ENCODE measurements around the gene DPT.
"Not testable (repeated sequence)": the region's sequence is repeated elsewhere in the genome, so short reads cannot be mapped to it uniquely, and the experiment has no call there.

Gene DPT

DNA sequence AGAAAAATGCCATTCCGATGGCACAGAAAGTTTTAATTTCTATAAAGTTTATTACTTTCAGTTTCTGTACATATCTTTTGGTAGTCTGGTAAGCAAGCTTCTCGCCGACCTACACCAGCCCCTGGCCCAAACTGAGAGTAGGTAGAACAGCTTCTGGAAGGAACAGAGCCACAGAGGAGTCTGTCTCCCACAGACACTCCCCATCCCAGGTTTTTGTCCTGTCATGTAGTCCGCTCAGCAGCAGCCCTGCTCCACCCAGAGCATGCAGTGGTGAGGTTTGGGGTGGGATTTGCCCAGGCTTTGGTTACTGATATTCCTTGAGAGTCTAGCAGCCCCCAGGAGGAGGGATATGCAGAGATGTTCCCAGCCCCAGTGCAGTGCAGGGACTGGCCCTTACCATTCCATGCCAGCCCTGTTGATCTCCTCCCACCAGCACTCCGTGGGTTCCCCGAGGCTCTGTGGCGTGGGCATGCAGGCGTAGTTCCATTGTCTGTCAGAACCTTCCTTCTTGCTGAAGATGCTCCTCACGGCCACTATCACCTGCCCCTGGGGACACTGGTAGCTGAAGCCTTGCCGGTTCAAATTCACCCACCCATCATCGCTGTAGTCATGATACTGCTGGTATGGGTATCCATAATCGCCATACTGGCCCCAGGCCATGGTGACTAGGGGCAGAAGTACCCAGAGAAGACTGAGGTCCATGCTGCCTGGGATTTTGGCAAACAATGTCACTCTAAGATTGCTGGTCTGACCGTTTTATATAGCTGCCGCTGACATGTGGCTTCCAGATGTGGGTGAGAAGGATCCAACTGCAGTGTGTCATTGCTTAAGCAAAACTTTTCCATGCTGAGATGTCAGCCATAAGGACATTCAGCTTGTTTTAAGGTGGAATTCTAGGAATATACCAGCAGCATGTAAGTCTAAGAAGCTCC is at the start of gene DPT:
DPT (minus strand) TSS at position 734 of the 932 bp plus-strand sequence; CDS start at position 702, 32 bp downstream.
- no peak for DNase-seq

GRCh38 chr1:168775366-168775765 is 46.4 kb upstream of the DPT start:
- DNase-seq: no peak

- DNase-seq: no peak
These were observed 45.2 kb upstream of the DPT start for GRCh38 chr1:168774241-168774640.

DNA sequence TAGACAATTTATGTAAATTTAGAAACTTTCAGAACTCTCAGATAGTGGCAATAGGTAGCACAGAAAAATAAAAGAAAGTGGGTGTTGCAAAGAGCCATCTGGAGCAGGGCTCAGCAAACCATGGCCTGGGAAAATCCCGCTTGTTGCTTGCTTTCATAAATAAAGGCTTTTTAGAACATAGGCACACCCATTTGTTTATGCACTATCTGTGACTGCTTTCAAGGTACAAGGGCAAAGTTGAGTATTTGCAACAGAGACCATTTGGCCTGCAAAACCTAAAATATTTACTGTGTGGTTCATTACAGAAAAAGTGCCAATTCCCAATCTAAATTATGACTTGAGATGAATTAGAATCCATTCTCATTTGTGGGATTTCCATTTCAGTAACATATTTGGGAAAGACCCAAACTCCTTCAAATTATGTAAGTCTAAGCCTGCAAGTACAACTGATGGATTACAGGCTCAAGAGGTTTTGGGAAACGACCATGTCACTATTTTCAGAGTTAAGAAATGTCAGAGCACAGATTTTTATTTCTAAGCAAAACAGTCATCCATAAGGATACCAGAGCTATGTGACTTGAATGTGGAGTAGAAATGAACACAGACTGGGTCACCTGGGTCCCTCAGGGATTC is 43.5 kb upstream of the DPT start:
- no peak for DNase-seq

- DNase-seq: no peak
These were observed 42.2 kb upstream of the DPT start for GRCh38 chr1:168771104-168771630.

DNA sequence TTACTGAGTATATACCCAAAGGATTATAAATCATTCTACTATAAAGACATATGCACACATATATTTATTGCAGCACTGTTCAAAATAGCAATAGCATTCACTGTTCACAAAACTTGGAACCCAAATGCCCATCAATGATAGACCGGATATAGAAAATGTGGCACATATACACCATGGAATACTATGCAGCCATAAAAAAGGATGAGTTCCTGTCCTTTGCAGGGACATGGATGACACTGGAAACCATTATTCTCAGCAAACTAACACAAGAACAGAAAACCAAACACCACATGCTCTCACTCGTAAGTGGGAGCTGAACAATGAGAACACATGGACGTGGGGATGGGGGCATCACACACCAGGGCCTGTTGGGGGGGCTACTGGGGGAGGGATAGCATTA is 40.9 kb upstream of the DPT start:
- DNase-seq: not testable (repeated sequence)

- no peak for DNase-seq
These were observed 39.0 kb upstream of the DPT start for GRCh38 chr1:168767894-168768584.

DNA sequence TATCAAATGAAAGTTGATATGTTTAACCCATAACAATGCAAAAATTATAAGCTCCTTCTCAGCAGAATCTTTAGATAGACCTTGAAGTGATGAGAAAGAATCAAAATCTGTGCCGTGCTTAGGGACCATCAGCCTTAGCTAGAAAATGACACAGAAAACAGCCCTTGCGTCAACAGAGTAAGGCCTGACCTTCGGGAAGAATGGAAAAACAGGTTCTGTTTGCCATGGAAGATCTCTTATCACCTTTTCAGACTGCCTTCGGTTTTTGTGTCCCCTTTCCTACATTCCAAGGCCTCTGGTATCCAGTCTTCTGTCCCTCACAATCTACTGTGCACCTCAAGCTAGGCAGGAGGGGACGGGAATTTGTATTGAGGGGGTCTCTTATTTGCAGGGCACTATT is 37.6 kb upstream of the DPT start:
- no peak for DNase-seq

- no peak for DNase-seq
These were observed 34.0 kb upstream of the DPT start for GRCh38 chr1:168763031-168763430.

GRCh38 chr1:168762473-168762872 is 33.5 kb upstream of the DPT start:
- no peak for DNase-seq

DNA sequence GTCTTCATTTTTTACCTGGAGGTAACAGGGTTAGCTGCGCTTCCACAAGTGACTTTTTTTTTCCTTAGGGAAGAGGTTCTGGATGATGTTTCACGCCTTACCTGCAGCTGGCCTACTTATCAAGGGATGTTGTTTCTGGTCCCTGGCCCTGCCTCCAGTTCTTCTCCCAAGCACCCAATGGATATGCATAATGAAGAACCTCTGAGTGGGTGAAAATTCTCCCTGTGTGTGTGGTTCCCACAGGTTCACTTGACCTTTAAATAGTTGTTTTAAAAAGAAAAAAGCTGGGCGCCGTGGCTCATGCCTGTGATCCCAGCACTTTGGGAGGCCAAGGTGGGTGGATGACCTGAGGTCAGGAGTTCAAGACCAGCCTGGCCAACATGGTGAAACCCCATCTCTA is 31.8 kb upstream of the DPT start:
- DNase-seq: no peak

- DNase-seq: no peak
These were observed 31.2 kb upstream of the DPT start for GRCh38 chr1:168760241-168760640.

GRCh38 chr1:168759077-168759476 is 30.1 kb upstream of the DPT start:
- DNase-seq: no peak

DNA sequence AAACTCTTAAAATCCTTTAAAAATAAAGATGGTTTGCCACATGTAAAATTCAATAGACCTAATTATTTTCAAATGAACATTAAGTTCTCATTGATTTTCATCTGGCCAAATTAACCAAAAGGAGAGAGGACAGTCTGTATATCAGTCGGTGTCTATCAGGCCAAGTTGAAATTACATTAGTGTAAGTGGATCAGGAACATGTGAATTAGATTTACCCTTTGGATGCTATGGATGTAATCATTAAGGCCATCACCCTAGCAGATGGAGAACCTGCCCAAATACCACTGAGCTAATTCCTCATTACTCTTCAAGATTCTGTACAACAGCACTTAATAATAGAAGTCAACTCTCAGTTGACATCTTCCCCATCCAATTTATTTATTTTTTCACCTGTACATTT is 29.5 kb upstream of the DPT start:
- no peak for DNase-seq

DNA sequence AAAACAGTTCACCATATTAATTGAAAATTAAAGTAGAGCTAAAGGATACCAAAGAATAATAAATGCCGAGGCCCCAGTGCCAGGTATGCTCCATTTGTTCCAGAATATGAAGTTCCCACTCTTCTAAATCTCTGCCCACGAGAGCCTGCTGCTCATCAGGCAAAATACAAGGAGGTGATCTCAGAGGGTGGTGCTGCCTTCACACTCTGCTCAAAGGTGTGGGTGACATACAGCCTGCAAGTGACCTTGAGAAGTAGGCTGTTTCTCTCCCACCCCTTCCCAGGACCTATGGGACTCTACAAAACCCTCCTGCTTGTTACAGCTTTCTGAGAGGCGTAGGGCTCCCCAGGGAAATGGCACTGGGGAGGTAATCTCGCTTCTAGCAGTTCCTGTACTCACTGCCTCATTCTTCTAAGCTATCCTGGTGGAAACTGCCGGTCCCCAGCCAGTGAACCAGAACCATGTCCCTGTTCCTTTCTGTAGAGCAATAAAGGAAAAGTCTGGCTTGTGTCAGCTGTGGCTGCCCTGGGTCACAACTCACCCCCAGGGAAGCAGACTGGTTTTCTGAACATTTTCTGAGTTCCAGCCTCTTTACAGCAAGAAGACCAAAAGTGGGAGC is 26.9 kb upstream of the DPT start:
- no peak for DNase-seq

DNA sequence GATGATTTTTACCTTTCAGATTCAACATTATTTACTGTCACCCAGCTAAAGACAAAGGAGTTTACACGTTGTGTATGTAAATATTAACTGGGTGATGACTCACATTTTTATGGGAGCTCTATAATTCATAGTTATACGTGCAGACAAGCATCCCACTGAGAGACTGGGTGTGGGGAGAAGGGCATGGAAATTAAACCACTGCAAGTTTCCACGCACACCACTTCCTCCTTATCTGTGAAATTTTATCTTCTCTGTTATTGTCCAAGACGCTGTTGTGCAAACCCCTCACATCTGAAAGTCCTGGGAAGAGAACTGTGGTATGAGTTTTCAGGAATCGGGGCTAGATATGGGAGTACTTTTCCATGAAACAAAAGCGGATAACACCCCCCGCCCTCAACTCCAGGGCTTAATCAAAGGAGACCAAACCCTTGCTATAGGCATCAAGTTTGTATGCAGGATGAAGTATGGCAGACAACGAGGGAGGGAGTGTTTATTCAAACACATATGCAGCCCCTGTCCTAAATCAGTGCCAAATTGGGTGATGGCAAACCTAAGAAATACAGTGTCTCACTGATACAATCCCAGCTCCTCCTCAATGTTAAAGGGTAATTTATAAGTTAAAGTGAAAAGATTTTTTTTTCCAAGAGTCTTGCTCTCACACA is 23.3 kb upstream of the DPT start:
- DNase-seq: no peak

- no peak for DNase-seq
These were observed 22.2 kb upstream of the DPT start for GRCh38 chr1:168751195-168751650.

- no peak for DNase-seq
These were observed 14.1 kb upstream of the DPT start for GRCh38 chr1:168742994-168743650.

GRCh38 chr1:168742386-168742785 is 13.4 kb upstream of the DPT start:
- DNase-seq: no peak

- no peak for DNase-seq
These were observed 10.9 kb upstream of the DPT start for GRCh38 chr1:168739908-168740307.

DNA sequence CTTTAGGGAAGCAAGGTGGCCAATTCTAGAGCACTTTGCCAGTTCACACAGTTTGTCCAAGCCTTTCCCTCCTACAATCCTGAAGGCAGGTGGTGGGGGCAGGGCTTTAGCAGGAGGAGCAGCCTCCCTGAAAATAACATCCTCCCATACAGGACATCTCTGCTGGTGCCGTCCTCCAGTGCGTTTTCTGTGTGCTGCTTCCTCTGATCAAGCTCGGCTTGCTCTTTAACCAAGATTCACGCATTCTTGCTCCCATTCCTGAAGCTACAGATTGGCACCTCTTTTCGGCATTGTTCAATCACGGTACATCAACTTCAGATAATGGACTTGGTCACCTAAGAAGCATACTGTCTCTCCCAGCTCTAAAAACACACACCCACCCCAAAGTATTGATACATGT is 7.5 kb upstream of the DPT start:
- no peak for DNase-seq

- DNase-seq: no peak
These were observed 7.0 kb upstream of the DPT start for GRCh38 chr1:168735974-168736373.

Measured in inflammatory macrophage treated with lipopolysaccharide for 4 hours (primary cell).